WERI-Rb-1 (cell line): ENCODE measurements around the gene NAALADL2.

Experiments used
- DNase-seq: peaks from one replicate; pipeline ENCODE4 v3.0.0-alpha.2; 2020
- H3K27ac ChIP-seq: fragments of 250-450 bp; sonication (Bioruptor Pico); 2 replicates; pipeline ENCODE4 v1.5.1; 2020; ENCODE audit warnings: mild to moderate bottlenecking, moderate library complexity
- H3K27me3 ChIP-seq: fragments of 250-450 bp; sonication (Bioruptor Pico); 2 replicates; pipeline ENCODE4 v1.5.1; 2021; ENCODE audit warnings: mild to moderate bottlenecking, low read depth, moderate library complexity; ENCODE audit not compliant: insufficient read depth, severe bottlenecking
- H3K36me3 ChIP-seq: fragments of 250-450 bp; sonication (Bioruptor Pico); 2 replicates; pipeline ENCODE4 v1.5.1; 2020; ENCODE audit warnings: mild to moderate bottlenecking, moderate library complexity
- H3K4me3 ChIP-seq: 2 replicates; pipeline ENCODE4 v1.5.1; 2011; ENCODE audit warnings: low read depth, mild to moderate bottlenecking, control low read depth, low read length
- H3K9me3 ChIP-seq: fragments of 250-450 bp; sonication (Bioruptor Pico); 2 replicates; pipeline ENCODE4 v1.5.1; 2021; ENCODE audit warnings: mild to moderate bottlenecking, moderate library complexity; ENCODE audit not compliant: severe bottlenecking
- TF ChIP-seq, protein P1 (sequence below): IDR thresholded peaks from 2 replicates; pipeline ENCODE4 v1.5.1; 2011; ENCODE audit warnings: low read depth, mild to moderate bottlenecking, control low read depth, inconsistent platforms, low read length

Gene NAALADL2

GRCh38 chr3:175272392-175272791, 413.3 kb downstream of the NAALADL2 start:
- Histone ChIP-seq H3K27ac (no peak overlapping the region), H3K4me3 (no peak overlapping the region), H3K27me3 (no peaks in the 10 kb centered on the region), H3K9me3 (no peaks in the 10 kb centered on the region), H3K36me3 (no peaks in the 10 kb centered on the region)
- DNase-seq: no peak
- TF ChIP-seq, protein P1, sequence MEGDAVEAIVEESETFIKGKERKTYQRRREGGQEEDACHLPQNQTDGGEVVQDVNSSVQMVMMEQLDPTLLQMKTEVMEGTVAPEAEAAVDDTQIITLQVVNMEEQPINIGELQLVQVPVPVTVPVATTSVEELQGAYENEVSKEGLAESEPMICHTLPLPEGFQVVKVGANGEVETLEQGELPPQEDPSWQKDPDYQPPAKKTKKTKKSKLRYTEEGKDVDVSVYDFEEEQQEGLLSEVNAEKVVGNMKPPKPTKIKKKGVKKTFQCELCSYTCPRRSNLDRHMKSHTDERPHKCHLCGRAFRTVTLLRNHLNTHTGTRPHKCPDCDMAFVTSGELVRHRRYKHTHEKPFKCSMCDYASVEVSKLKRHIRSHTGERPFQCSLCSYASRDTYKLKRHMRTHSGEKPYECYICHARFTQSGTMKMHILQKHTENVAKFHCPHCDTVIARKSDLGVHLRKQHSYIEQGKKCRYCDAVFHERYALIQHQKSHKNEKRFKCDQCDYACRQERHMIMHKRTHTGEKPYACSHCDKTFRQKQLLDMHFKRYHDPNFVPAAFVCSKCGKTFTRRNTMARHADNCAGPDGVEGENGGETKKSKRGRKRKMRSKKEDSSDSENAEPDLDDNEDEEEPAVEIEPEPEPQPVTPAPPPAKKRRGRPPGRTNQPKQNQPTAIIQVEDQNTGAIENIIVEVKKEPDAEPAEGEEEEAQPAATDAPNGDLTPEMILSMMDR: no peak

GRCh38 chr3:175273573-175273972, 414.4 kb downstream of the NAALADL2 start:
- no peak overlapping the region for H3K4me3 ChIP-seq
- H3K27me3 ChIP-seq: no peaks in the 10 kb centered on the region
- H3K9me3 ChIP-seq: no peaks in the 10 kb centered on the region
- DNase-seq: no peak
- no peaks in the 10 kb centered on the region for H3K36me3 ChIP-seq
- H3K27ac ChIP-seq: no peak overlapping the region
- TF ChIP-seq, protein P1: no peak

- H3K9me3 ChIP-seq: no peaks in the 10 kb centered on the region
- no peak overlapping the region for H3K27ac ChIP-seq
- no peak for DNase-seq
- TF ChIP-seq, protein P1: no peak
- no peak overlapping the region for H3K4me3 ChIP-seq
- no peaks in the 10 kb centered on the region for H3K27me3 ChIP-seq
- H3K36me3 ChIP-seq: no peaks in the 10 kb centered on the region
Measured at GRCh38 chr3:175274056-175274455, 414.9 kb downstream of the NAALADL2 start.

- H3K27ac ChIP-seq: no peak overlapping the region
- no peak overlapping the region for H3K4me3 ChIP-seq
- no peaks in the 10 kb centered on the region for H3K27me3 ChIP-seq
- no peak for DNase-seq
- H3K9me3 ChIP-seq: no peaks in the 10 kb centered on the region
- no peaks in the 10 kb centered on the region for H3K36me3 ChIP-seq
- TF ChIP-seq, protein P1: no peak
Measured at GRCh38 chr3:175274474-175275218, 415.5 kb downstream of the NAALADL2 start.

DNA sequence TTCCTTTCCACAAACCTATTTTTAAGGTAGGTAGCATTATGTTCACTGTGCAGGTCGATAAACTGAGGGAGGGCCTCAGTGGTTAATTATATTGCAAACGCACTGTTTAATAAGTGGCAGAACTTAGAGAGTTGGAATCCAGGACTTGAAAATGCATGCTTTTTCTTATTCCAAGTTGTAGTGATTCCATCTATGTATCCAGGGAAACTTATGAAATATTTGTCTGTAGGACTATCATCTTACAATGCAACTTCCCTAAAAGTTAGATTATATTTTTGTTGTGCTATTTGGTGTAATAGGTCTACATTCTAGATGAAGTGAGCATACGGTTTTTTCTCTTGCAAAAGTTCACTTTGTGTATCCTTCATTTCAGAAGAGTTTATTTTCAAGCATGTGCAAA, 419.5 kb downstream of the NAALADL2 start:
- no peak for DNase-seq
- H3K9me3 ChIP-seq: no peaks in the 10 kb centered on the region
- H3K4me3 ChIP-seq: no peak overlapping the region
- TF ChIP-seq, protein P1: no peak
- no peaks in the 10 kb centered on the region for H3K36me3 ChIP-seq
- H3K27me3 ChIP-seq: no peaks in the 10 kb centered on the region
- H3K27ac ChIP-seq: no peak overlapping the region

- Histone ChIP-seq H3K27ac (no peak overlapping the region), H3K4me3 (no peak overlapping the region), H3K9me3 (no peaks in the 10 kb centered on the region), H3K36me3 (no peaks in the 10 kb centered on the region), H3K27me3 (no peaks in the 10 kb centered on the region)
- TF ChIP-seq, protein P1: no peak
- DNase-seq: no peak
Measured at GRCh38 chr3:175279457-175279856, 420.3 kb downstream of the NAALADL2 start.
